Activated CD8-positive, alpha-beta memory T cell treated with anti-CD3 and anti-CD28 coated beads, Interleukin-2, amount 50 U/mL, for 1 hour (primary cell): ENCODE results near the gene PTPRD.

Source experiments
- DNase-seq: peaks from one replicate; pipeline ENCODE4 v3.0.0-alpha.2; 2020; ENCODE audit errors: extremely low read depth

The PTPRD gene

DNA sequence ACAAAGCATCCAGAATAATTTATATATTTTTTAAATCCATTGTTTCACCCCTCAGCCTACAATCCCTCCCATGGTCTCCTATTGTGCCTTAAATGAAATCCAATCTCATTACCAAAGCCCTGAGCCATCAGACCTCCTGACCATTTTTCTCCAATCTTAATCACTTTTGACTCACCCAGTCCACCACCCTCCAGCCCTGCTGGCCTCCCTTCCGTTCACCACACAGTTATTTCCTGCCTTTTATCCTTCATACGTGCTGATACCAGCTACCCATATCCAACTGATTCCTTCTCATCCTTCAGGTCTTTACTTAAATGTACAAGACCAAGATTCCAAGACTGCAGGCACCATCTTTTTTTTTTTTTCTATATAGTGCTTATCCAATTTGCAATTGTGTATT lies 1786.5 kb downstream of the PTPRD start:
- DNase-seq: no peak

DNA sequence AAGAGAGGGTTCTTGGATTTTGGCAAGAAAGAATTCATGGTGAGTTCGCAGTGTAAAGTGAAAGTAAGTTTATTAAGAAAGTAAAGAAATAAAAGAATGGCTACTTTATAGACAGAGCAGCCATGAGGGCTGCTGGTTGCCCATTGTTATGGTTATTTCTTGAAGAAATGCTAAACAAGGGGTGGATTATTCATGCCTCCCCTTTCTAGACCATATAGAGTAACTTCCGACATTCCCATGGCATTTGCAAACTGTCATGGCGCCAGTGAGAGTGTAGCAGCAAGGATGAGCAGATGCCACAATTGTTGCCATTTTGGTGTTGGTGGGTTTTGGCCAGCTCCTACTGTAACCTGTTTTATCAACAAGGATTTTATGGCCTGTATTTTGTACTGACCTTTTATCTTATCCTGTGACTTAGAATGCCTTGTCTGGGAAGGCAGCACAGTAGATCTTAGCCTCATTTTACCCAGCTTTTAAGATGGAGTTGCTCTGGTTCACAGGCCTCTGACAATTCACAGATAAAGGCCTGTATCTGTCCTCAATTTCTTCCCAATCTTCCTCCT lies 1787.1 kb downstream of the PTPRD start:
- DNase-seq: no peak

DNA sequence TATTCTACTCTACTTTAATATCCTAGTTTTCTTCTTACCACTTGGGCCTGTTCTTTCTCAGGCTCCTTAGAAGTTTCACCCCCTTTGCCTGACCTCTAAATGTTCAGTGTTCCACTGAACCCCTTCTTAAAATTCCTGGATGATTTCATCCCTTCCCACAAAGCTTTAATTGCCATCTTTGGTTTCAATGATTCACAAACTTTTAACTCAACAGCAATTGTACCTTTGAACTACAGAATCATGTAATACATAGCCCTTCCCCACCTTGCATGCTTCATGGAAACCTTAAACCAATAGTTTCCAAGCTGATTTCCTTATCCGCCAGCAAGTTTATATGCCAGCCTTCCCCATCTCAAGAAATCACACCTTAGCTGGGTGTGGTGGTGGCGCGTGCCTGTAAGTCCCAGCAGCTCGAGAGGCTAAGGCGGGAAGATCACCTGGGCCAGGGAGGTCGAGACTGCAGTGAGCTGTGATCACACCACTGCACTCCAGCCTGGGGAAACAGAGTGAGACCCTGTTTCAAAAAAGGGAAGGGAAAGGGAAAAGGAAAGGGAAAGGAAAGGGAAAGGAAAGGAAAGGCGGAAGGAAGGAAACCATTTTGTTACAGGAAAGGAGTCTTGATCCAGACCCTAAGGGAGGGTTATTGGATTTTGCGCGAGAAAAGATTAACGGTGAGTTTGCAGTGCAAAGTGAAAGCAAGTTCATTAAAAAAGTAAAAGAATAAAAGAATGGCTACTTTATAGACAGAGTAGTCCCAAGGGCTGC lies 1789.5 kb downstream of the PTPRD start:
- no peak for DNase-seq

DNA sequence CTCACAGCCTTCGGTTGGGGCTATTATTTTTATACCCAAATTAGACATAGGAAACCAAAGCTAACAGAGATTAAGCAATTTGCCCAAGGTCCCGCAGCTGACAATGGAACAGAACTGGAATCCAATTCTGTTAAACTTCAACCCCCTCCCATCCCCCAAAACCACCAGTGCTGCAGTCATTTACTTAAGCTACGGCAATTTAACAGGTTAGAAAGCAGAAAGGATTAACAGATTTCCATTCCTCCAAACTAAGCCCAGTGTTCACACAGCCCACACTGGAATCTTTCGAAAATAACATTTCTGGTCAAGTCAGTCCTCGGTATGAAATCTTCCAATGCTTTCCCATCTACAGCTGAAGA lies 1790.2 kb downstream of the PTPRD start:
- no peak for DNase-seq

DNA sequence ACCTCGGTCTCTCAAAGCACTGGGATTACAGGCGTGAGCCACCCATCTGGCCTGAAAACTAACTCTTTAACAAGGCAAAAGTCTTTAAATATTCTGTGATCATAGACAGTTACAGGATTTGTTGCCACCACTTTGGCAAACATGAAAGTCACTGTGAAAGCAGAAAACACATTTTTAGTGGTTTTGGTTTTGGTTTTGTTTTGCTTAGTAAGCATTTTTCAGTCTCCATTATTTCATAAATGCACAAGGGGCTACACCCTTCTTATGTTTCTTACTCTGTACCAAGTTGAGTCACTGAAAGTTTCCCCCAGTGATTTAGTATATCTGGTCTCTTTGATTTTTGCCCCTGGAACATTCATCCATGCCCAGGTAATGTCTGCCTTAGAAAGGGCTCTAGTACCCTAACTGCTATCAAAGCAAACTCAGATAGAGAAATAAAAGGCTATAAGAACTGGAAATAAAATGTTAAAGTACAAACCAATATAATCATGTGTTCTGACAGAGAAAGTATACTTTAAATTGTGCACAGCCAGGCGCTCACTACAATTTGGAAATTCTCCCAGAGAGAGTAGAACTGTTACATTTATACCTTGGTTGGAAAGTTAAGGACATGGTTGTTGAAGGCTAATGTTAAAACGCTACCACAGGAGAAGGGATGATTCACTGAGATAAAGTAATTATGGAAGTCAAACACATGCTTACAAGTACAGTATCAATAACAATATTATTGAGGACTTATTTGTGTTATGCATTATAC lies 1790.7 kb downstream of the PTPRD start:
- no peak for DNase-seq

DNA sequence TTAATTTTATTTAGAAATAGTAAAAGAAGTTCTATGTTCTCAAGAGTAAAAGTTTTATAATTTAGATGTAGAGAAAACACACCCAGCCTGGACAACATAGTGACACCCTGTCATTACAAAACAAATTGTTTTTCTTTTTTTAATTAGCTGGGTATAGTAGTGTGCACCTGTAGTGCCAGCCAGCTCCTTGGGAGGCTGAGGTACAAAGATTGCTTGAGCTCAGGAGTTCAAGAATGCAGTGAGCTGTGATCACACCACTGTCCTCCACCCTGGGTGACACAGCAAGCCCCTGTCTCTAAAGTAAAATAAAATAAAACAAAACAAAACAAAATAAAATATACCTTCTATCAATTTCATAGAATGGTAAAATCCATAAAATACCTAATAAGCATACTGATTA lies 1795.5 kb downstream of the PTPRD start:
- no peak for DNase-seq

DNA sequence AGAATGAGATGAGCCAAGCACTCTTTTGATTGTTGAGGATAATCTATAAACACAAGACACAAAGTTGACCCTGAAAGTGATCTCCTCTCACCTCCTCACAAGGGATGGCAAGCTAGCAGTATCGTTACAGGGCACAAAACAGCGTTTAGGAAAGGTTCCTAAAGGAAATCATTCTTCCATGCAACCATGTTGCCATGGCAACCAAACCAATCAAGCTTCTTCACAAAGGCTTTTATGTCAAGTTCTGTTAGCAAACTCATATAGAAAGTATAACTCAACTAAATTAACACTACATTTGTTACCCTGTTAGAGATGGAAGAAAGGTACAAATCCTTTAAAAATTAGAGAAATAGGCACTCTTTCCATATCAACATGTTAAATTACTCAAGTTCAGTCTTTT lies 1796.4 kb downstream of the PTPRD start:
- no peak for DNase-seq

DNA sequence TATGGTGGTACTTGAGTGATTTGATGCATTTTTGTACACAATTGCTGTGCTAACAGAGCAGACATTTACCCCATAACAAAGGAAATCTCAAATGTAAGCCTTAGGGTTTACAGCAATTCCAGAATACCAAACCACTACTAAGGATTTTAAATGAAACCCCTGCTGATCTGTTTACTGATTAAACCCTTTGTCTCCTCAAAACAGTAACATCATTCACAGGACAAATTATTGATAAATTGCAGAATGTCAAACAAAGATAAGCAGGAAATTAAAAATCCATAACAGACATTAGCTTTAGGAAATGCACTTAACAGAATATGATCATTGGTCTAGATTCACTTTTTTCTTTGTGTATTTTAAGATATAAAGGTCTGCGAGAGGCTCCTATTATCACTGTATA lies 1796.9 kb downstream of the PTPRD start:
- no peak for DNase-seq

DNA sequence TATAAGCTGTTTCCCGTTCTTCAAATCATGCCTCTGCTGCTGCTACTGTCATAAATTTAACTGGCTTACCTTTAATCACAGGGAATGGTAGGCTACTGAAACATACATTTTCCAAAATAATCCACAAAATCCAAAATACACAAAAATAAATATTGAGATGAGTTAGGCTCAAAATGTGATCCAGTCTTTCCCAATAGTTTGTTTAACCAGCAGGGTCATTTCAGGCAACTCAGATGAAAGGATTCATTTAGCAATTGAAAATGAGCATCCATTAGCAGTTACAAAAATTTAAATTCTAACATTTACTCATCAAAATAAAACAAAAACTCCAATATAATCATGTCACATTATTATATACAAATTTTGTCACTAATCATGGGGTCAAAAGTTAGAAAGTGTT lies 1797.6 kb downstream of the PTPRD start:
- no peak for DNase-seq

DNA sequence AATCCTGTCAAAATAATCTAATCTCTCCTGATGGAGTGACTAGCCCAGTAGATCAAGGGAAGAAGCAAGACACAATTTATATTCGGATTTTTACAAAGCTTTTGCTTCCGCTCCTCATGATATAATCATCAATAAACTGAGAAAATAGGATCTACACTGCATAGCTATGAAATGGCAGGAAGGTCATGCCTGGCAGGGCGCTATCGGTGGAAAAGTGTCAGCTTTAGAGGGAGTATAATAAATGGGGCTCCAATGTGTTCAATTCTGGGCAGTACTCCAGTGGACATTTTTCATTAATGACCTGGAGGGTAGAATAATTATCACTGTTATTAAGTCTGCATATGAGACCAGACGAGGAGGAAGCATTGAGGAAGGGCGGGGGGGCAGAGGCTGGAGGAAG lies 1799.9 kb downstream of the PTPRD start:
- DNase-seq: no peak

DNA sequence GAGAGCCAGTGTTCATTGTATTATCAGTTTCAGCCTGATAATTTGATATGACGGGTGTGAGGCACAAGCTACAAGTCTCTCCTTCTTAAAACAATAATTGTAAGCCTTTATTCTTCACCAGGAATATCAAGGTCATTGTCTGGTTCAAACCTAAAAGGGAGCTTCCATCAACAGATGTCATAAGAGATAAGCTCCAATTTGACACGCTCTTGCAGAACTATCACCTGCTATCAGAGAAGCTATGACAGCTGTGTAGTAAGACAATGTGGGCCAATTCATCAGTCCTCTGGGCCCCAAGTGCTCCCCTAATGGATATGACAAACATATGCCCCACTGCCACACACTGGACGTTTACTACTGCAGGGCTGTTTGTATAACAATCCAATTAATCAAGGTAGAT lies 1803.1 kb downstream of the PTPRD start:
- no peak for DNase-seq

DNA sequence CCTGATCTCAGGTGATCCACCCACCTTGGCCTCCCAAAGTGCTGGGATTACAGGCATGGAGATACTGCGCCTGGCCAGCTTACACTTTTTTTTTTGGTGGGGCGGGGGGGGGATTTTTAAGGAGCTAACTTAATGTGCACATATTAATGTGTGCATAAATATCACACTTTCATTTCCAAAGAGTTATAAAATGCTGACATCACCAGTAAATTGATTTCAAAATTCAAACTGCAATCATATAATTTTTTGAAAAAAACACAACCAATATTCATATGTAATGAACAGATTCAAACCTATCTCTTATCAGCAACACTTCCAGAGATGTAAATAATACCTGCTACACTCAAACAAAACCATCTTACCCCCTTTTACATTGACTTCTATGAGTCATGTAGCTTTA lies 1806.7 kb downstream of the PTPRD start:
- DNase-seq: no peak

DNA sequence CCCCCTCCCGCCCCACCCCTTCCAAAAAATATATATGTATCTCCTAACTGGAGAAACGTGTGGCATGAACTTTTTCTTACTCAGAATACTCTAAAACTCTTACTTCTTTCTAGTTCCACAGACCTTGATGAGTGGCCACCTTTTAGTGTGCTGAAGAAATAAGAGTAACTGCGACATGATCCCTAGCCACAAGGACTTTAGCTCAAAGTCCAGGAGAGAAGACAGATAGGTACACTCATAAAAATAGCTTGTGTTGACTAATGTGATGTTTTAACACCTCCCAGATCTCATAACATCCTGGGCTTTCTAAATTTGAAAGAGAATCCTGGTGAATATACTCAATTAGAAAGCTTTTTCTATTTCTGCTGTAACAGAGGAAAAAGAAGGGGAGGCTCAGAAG lies 1808.2 kb downstream of the PTPRD start:
- no peak for DNase-seq

DNA sequence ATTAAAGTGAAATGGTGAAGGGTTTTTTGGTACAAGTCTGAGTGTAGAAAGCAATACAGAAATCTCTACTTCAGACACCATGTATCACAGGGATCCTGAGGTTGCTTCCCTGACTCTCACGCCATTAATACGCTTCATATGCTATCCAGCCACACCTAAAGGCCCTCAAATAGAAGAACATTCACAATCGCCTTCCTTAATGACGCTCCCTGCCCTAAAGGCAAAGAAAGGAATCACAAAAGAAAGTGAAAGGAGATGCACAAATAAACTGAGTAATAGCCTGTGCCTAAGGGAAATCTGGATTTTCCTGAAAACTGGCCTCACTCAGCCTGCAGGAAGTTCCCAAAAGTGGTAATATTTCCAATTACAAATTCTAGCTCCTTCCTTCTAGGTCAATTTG lies 1810.6 kb downstream of the PTPRD start:
- no peak for DNase-seq

DNA sequence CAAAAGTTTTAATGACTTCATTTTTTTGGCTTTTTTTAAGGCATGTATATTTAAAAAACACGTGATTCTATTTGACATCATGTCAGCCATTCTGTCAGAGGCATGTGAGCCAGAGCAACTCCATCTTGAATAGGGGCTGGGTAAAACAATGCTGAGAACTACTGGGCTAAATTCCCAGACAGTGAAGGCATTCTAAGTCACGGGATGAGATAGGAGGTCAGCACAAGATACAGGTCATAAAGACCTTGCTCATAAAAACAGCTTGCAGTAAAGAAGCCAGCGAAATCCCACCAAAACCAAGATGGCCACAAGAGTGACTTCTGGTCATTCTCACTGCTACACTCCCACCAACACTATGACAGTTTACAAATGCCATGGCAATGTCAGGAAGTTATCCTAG lies 1812.6 kb downstream of the PTPRD start:
- no peak for DNase-seq

DNA sequence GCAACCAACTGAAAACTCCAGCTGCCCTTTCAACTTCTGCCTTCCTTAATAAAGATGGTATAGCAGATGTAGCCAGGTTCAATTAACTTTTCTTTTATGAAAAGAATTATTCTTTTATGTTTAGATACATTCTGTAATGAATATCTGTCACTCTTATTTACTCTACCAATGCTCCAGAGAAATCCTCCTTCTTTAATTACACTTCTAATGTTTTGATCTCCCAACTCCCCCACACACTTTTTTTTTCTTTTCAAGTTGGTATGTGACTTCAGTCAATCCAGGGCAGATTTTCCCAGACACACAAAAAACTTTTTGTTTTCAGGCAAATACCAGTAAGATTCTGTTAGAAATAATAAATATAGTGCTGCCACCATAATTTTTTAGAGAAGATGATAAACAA lies 1813.2 kb downstream of the PTPRD start:
- DNase-seq: no peak

DNA sequence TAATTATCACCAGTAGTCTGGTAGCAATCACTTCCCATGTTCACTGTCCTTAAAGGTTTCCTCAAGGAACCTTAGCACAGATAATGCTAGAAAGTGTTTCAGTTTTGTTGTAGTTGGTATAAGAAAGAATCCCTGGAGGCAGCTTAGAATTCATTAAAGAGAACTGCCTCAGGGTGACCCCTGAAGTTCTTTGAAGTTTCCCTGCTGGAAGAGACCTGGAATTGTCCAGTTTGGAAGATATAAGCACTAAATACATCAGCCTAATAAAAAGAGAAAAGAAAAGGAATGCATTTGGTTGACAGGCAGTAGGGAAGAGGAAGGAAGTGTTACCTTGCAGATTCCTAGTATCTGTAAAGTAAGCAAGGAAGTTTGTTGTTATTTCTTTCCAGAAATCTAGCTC lies 1813.6 kb downstream of the PTPRD start:
- no peak for DNase-seq

DNA sequence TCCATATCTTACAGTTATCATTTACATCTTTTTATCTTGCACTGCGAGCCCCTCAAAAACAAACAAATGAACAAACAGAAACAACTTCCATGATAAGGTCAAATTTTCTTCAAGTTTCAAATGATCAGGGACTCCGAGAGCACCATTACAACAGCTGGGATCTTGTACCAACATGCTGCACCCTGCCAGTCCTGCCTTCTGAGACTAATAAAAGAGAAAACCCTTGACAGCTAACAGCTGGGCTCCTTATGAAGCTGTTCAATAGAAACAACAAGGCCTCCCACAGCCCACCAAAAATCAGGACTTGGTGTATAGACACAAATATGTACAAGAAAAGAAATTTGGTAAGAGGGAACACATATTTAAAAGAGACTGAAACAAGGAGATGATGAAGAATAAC lies 1828.0 kb downstream of the PTPRD start:
- no peak for DNase-seq

DNA sequence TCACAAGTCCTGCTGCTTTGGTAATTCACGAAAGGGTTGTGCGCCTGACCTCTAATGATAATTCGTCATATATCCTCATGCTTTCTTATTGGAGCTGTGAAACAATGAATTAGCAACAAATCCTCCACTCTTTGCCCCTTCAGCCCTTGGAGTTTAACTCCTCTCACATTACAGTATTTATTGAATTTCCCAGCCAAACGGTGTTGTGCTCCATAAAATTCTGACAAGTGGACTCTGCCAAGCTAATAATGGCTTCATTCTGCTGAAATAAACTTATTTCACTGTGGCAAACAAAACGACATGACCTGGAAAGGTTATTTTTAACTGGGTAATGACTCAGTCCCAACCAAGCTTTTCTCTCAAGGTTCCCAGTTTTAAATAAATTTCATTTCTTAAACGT lies 1828.9 kb downstream of the PTPRD start:
- DNase-seq: no peak

DNA sequence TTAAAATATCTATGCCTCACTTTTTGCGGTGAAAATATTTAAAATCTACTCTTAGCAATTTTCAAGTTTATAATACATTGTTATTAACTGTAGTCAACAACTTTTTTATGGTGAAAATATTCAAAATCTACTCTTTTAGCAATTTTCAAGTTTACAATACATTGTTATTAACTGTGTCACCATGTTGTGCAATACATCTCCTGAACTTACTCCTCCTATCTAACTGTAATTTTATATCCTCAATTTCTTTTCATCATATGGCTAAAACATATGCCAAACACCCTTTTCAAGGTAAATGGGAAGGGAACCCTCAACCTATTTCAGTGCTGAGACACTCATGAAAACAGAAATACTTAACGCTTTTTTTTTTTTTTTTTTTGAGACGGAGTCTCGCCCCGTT lies 1830.6 kb downstream of the PTPRD start:
- no peak for DNase-seq

DNA sequence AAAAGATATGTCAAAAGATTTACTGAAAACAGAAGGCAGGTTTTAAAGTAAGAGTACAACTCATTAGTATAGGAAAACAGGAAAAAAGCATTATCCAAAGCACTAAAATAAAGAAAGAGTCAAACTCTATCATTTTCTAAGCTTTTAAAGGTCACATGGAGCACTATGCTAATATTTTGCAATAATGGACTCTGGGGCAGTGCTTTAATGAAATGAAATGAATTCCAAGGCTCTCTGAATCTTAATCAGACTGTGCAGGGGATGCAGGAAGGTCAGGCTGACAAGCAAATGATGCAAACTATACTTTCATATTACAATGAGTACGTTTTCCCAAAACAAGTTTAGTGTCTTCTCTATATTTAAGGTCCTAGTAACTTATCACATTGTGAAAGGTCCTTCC lies 1831.3 kb downstream of the PTPRD start:
- DNase-seq: no peak

DNA sequence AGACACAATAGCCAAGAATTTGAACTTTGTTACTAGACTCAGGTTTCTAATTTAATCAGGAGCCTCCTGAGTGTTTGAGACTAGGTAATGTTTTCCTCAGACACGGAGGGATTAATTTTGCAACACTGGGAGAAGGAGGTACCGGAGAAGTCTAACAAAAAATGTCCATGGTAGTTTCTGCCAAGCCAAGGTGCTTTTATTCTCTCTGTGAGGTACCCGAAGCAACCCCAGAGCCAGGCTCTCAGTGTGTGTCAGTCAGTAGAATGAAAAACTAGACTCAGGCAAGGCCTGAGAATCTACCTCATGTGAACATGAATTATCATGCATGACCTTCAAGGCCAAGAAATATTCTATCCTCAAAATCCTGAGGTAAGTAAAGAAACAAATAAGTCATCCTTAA lies 1832.4 kb downstream of the PTPRD start:
- DNase-seq: no peak

DNA sequence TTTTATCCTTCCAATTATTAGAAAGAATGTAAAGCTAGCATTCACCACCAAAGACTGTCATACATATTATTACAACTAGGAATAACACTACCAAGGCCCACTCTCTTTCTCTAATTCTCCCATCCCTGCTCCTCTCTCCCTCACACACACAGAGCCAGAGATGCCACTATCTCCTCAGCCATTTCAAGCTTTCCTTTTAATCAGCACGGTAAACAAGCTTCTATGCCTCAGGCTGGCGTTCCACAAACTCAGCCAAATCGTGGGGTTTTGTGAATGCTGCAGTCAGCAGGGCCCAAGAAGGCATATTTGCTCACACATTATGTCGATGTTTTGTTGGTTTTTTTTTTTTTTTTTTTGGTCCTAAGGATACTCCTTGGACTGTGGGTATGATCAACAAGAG lies 1833.3 kb downstream of the PTPRD start:
- no peak for DNase-seq
